Duodenal mucosa (tissue), 2 donors: ENCODE measurements around the gene SLC7A14.

Source experiments
- H3K27ac ChIP-seq: one replicate; pipeline ENCODE4 v1.7.0; 2013; ENCODE audit warnings: low read depth, low read length
- H3K27me3 ChIP-seq, 2 donors: one replicate each; pipeline ENCODE4 v1.7.0; 2013; ENCODE audit warnings: low read length in 2 of 2, control low read depth in 1 of 2; ENCODE audit not compliant: insufficient read depth in 2 of 2, control insufficient read depth in 1 of 2
- H3K36me3 ChIP-seq, 2 donors: one replicate each; pipeline ENCODE4 v1.7.0; 2013; ENCODE audit warnings: low read length in 2 of 2, control low read depth in 1 of 2; ENCODE audit not compliant: insufficient read depth in 2 of 2, control insufficient read depth in 1 of 2
- H3K4me1 ChIP-seq, 2 donors: one replicate each; pipeline ENCODE4 v1.7.0; 2013; ENCODE audit warnings: low read length in 2 of 2, control low read depth in 1 of 2; ENCODE audit not compliant: insufficient read depth in 2 of 2, control insufficient read depth in 1 of 2
- H3K4me3 ChIP-seq, 2 donors: one replicate each; pipeline ENCODE4 v1.7.0; 2013; ENCODE audit warnings: low read length in 2 of 2, low read depth in 1 of 2
- H3K9ac ChIP-seq, 2 donors: one replicate each; pipeline ENCODE4 v1.7.0; 2013; ENCODE audit warnings: low read length in 2 of 2, low read depth in 1 of 2
- H3K9me3 ChIP-seq, 2 donors: one replicate each; pipeline ENCODE4 v1.7.0; 2013; ENCODE audit warnings: low read length in 2 of 2, control low read depth in 1 of 2; ENCODE audit not compliant: control insufficient read depth in 1 of 2

The SLC7A14 gene

DNA sequence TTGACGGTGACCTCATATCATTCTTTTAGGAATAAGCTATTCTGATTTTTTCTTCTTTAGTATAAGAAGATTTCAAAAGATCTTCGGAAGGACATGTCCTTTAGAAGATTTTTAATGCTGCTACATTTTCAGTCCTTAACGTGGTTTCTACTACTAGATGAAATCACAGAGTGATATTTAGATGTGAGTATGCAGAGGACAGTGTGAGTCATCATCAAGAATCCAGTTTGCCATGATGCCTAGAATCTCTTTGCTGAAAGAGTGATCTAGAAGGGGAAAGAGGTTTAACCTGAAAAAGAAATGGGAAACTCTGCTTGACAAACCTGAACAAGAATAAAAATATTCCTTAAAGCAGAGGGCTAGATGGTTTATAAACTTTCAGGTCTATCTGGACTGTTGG is 43.2 kb downstream of the SLC7A14 start:
- no peak overlapping the region for H3K4me3 ChIP-seq
- no peak overlapping the region for H3K9ac ChIP-seq
- peaks cover 0 to 6% of the 10 kb centered on the region in 2 donors for H3K27me3 ChIP-seq
- H3K27ac ChIP-seq, result no peak overlapping the region
- no peaks in the 10 kb centered on the region for H3K4me1 ChIP-seq
- no peaks in the 10 kb centered on the region for H3K9me3 ChIP-seq
- H3K36me3 ChIP-seq, result no peaks in the 10 kb centered on the region

DNA sequence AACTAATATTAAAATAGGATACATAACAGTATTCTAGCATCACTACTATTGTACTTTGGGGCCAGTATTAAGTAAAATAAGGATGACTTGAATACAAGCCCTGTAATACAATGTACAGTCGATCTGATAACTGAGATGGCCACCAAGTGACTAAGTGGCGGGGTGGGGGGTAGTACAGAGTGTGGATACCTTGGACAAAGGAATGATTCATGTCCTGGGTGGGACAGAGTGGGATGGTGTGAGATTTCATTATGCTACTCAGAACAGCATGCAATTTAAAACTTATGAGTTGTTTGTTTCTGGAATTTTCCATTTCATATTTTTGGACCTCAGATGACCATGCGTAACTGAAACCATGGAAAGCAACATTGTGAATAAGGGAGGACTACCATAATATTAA is 46.0 kb downstream of the SLC7A14 start:
- Histone ChIP-seq H3K4me1 (no peaks in the 10 kb centered on the region), H3K4me3 (no peak overlapping the region), H3K36me3 (no peaks in the 10 kb centered on the region)

DNA sequence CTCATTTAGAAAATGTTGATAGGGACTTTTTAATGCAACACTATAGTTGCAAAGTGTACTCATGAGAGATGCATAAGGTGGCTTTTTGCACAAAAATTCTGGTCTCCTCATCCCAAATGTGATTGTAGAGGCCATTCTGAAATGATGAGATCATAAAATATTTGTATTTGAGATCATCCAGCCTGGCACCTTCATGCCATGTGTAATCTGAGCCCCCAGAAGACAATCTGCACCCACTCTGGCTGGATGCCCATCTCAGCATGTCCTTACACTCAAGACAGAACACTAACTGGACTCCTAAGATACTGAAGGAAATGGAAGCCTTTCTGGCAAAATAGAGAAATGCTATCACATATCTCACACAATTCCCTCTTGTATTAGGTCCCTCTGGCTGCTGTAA is 49.2 kb downstream of the SLC7A14 start:
- H3K9ac ChIP-seq, result no peak overlapping the region
- no peaks in the 10 kb centered on the region for H3K4me1 ChIP-seq
- H3K36me3 ChIP-seq, result no peaks in the 10 kb centered on the region
- peaks cover 0 to 15% of the 10 kb centered on the region in 2 donors for H3K27me3 ChIP-seq
- H3K4me3 ChIP-seq, result no peak overlapping the region
- no peak overlapping the region for H3K27ac ChIP-seq
- no peaks in the 10 kb centered on the region for H3K9me3 ChIP-seq

More for the DNA sequence above, 46.0 kb downstream of the SLC7A14 start:
- no peak overlapping the region for H3K9ac ChIP-seq
- H3K9me3 ChIP-seq, result no peaks in the 10 kb centered on the region
- peaks cover 0 to 15% of the 10 kb centered on the region in 2 donors for H3K27me3 ChIP-seq
- H3K27ac ChIP-seq, result no peak overlapping the region

DNA sequence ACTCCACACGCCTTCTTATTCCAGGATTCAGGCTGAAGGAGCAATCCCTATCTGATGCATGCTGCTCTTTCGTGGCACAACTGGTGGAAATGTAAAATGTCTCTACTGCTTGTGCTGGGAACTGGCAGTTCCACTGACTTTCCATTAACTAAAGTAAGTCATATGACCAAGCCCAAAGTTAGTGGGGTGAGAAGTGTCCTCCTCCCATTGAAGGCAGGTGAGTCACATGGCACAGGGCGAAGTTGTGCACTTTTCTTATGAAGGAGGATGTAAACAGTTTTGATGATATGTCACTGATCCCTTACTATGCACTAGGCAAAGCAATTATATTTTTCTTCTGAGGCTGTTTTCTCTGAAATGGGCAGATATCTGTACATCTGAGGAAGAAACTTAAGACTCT is 51.6 kb downstream of the SLC7A14 start:
- no peak overlapping the region for H3K9ac ChIP-seq
- H3K27ac ChIP-seq, result no peak overlapping the region
- peaks cover 0 to 15% of the 10 kb centered on the region in 2 donors for H3K27me3 ChIP-seq
- no peaks in the 10 kb centered on the region for H3K36me3 ChIP-seq
- no peak overlapping the region for H3K4me3 ChIP-seq
- H3K9me3 ChIP-seq, result no peaks in the 10 kb centered on the region
- no peaks in the 10 kb centered on the region for H3K4me1 ChIP-seq

DNA sequence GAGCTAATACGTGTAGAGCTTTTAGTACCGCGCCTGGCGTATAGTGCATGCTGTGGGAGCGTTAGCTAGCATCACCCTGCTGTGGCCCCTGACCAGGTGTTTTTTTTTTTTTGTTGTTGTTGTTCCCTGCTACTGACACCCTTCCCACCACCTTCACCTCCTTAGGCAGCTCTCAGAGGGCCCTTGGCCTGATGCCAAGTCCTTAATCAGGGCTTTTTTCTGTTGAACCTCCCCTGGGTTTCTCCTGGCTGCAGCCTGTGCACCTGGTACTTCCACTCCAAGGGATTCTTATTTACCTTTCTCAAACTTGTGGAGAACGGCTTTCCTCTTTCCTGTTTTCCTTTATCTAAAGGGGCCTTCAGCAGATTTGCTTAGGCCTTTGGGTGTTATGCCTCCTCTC is 53.3 kb downstream of the SLC7A14 start:
- H3K4me1 ChIP-seq, result no peaks in the 10 kb centered on the region
- H3K9me3 ChIP-seq, result no peaks in the 10 kb centered on the region
- H3K4me3 ChIP-seq, result no peak overlapping the region
- no peak overlapping the region for H3K27ac ChIP-seq
- H3K9ac ChIP-seq, result no peak overlapping the region
- no peaks in the 10 kb centered on the region for H3K36me3 ChIP-seq
- H3K27me3 ChIP-seq, result peaks cover 0 to 9% of the 10 kb centered on the region in 2 donors

DNA sequence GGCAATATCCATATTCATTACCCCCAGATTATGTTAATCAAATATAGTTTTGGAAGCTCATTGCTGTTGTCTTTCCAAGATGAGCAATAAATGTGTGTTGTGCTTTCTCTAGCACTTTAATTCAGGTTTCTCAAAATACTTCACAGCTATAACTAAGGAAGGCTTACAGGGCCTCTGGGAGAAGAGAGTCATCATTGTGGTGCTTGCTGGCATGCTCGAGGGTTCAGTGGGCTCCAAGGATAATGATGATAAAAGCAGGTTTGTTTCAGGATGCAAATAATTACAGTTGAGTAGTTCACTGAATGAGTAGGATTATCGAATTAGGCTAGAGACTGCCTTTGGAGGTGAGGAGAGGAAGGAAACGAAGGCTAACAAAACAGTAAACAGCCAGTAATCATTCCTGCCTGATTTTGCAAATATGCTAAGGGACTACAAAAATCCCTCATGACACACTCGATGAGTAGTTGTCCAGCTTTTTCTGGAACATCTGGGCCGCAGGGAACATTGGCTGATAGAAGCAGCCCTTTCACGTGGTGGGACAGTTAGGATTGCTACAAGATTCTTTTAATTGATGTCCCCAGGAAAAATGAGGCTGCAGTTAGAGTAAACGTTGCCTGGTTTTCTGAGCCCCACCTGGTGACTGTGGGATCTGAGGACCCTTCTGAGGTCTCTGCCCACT is 54.1 kb downstream of the SLC7A14 start:
- no peak overlapping the region for H3K9ac ChIP-seq
- H3K4me1 ChIP-seq, result no peaks in the 10 kb centered on the region
- H3K4me3 ChIP-seq, result no peak overlapping the region
- no peaks in the 10 kb centered on the region for H3K36me3 ChIP-seq
- H3K27me3 ChIP-seq, result peaks cover 0 to 9% of the 10 kb centered on the region in 2 donors
- no peaks in the 10 kb centered on the region for H3K9me3 ChIP-seq
- H3K27ac ChIP-seq, result no peak overlapping the region

DNA sequence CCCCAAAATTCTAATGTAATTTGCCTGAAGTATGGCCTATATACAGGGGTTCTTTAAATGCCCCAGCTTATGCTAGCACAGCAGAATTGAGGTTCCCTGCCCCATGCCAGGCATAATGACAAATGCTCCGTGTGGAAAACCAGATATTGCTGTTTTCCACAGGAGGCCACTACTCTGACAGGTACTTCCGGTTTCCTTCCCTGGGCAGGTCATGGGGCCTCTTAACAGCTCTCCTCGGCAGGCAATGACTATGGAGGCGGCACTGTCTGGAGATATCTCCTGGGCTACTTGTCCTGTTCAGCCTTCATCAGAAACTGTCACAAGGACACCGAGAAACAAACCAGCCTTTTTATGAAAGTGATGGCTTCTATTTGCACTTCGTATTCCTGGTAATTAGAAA is 54.8 kb downstream of the SLC7A14 start:
- H3K4me3 ChIP-seq, result no peak overlapping the region
- peaks cover 0 to 4% of the 10 kb centered on the region in 2 donors for H3K27me3 ChIP-seq
- H3K36me3 ChIP-seq, result no peaks in the 10 kb centered on the region
- H3K9ac ChIP-seq, result no peak overlapping the region
- H3K27ac ChIP-seq, result no peak overlapping the region
- no peaks in the 10 kb centered on the region for H3K4me1 ChIP-seq
- H3K9me3 ChIP-seq, result no peaks in the 10 kb centered on the region

DNA sequence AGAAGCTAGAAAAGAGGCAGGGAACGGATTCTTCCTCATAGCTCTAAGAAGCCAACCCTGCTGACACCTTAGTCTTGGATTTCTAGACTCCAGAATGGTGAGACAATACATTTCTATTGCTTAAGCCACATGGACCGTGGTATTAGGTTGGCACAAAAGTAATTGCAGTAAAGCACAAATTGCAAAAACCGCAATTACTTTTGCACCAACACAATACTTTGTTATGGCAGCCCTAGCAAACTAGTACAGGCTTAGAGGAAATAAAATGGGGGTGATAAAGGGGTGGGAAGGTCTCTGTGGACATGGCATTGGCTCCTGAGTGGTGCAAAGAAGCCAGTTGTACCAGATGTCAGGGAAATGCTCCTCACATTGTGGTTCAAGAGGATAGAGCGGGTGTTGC is 56.0 kb downstream of the SLC7A14 start:
- H3K27me3 ChIP-seq, result no peaks in the 10 kb centered on the region
- H3K36me3 ChIP-seq, result no peaks in the 10 kb centered on the region
- H3K4me3 ChIP-seq, result no peak overlapping the region
- no peaks in the 10 kb centered on the region for H3K4me1 ChIP-seq
- H3K9me3 ChIP-seq, result no peaks in the 10 kb centered on the region
- H3K27ac ChIP-seq, result no peak overlapping the region
- no peak overlapping the region for H3K9ac ChIP-seq

DNA sequence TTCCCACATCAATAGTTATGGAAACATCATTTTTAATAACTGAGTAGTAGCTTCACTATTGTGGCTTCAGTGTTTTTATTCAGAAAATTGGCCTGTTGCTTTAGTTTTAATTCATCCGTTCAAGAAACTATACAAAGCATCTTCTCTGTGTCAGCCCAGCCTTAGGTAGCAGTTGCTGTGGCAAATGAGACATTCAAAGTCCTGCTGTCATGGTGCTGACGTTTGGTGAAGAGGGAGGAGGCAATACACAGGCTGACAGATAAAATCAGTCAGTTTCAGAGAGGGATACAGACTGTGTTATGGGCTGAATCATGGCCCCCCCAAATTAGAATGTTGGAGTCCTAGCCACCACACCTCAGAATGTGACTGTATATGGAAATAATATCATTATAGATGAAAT is 56.5 kb downstream of the SLC7A14 start:
- Histone ChIP-seq H3K9ac (no peak overlapping the region), H3K4me3 (no peak overlapping the region), H3K27me3 (no peaks in the 10 kb centered on the region), H3K4me1 (no peaks in the 10 kb centered on the region), H3K9me3 (no peaks in the 10 kb centered on the region), H3K36me3 (no peaks in the 10 kb centered on the region), H3K27ac (no peak overlapping the region)

DNA sequence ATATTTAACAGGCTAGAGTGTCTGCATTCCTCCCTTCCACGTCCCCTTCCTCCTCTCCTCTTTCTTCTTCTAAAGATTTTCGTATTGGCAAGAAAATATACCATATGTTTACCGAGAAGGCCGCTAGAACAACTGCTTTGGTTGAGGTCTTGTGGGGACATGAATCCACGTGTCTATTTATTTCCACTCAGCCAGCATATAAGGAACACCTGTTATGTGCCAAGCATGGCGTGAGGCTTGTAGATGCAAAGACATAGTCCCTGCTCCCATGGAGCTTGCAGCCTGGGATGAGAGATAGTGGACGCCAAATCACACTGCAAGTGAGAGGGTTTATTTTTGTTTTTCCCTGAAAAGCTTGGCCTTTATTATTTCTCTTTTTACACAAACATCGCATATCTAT is 57.1 kb downstream of the SLC7A14 start:
- Histone ChIP-seq H3K9me3 (no peaks in the 10 kb centered on the region), H3K36me3 (no peaks in the 10 kb centered on the region), H3K4me3 (no peak overlapping the region), H3K27me3 (no peaks in the 10 kb centered on the region), H3K27ac (no peak overlapping the region), H3K4me1 (no peaks in the 10 kb centered on the region), H3K9ac (no peak overlapping the region)

DNA sequence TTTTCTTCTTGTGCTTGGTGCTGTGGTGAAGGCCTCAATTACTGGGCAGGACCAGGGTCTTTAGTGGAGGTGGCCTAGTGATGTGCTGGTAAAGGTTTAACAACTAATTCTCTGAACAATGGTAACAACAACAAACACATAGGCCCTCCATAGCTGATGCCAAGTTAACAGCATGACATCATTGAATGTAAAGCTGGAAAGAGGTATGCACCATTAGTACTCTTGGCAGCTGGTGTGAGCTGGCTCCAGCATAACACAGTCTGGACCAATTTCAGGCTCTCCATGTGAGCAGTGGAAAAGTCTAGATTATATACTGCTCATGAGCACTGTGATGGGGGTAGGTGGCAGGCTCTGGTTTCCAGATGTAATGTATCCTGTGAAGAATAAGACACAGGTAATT is 61.8 kb downstream of the SLC7A14 start:
- no peaks in the 10 kb centered on the region for H3K9me3 ChIP-seq
- H3K9ac ChIP-seq, result no peak overlapping the region
- no peak overlapping the region for H3K27ac ChIP-seq
- H3K4me1 ChIP-seq, result no peaks in the 10 kb centered on the region
- H3K36me3 ChIP-seq, result no peaks in the 10 kb centered on the region
- peaks cover 0 to 6% of the 10 kb centered on the region in 2 donors for H3K27me3 ChIP-seq
- H3K4me3 ChIP-seq, result no peak overlapping the region
